Breast epithelium (tissue), 3 donors: ENCODE measurements around the gene MCM5.
"Not testable (repeated sequence)": the region's sequence is repeated elsewhere in the genome, so short reads cannot be mapped to it uniquely, and the experiment has no call there.

Source experiments
- POLR2A ChIP-seq: fragments of 450-650 bp; IDR thresholded peaks from one replicate; pipeline ENCODE4 v1.6.1; 2016; ENCODE audit warnings: antibody characterized with exemption, mild to moderate bottlenecking, moderate library complexity
- POLR2AphosphoS5 ChIP-seq, 3 donors: sonication (generic); formaldehyde crosslinking; IDR thresholded peaks; one replicate each; pipeline ENCODE4 v1.6.1; 2017; ENCODE audit warnings: antibody characterized with exemption in 3 of 3
- TF ChIP-seq, protein P1 (sequence below), 3 donors: fragments of 450-650 bp; IDR thresholded peaks; one replicate each; pipeline ENCODE4 v1.5.1; 2016 to 2017; ENCODE audit warnings: antibody characterized with exemption in 3 of 3, mild to moderate bottlenecking in 3 of 3, moderate library complexity in 3 of 3

DNA sequence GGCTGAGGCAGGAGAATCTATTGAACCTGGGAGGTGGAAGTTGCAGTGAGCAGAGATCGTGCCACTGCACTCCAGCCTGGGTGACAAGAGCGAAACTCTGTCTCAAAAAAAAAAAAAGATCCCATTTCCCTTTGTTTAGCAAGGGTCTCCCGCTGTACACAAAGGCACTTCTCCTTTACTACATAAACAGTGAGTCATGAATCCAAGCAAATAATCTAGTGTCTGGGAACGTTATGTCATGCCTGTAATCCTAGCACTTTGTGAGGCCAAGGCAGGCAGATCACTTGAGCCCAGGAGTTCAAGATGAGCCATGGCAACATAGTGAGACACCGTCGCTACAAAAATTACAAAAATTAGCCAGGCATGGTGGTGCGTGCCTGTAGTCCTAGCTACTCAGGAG, 35.7 kb upstream of the MCM5 start:
- TF ChIP-seq, protein P1, sequence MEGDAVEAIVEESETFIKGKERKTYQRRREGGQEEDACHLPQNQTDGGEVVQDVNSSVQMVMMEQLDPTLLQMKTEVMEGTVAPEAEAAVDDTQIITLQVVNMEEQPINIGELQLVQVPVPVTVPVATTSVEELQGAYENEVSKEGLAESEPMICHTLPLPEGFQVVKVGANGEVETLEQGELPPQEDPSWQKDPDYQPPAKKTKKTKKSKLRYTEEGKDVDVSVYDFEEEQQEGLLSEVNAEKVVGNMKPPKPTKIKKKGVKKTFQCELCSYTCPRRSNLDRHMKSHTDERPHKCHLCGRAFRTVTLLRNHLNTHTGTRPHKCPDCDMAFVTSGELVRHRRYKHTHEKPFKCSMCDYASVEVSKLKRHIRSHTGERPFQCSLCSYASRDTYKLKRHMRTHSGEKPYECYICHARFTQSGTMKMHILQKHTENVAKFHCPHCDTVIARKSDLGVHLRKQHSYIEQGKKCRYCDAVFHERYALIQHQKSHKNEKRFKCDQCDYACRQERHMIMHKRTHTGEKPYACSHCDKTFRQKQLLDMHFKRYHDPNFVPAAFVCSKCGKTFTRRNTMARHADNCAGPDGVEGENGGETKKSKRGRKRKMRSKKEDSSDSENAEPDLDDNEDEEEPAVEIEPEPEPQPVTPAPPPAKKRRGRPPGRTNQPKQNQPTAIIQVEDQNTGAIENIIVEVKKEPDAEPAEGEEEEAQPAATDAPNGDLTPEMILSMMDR (IDR thresholded peaks at IDR 0.05) = not testable (repeated sequence)
- not testable (repeated sequence) for TF ChIP-seq POLR2AphosphoS5 (IDR thresholded peaks at IDR 0.05); POLR2A
